DOHH2 (cell line): ENCODE results near the gene KCNJ12.

ENCODE experiments used
- H3F3A ChIP-seq: fragments of 200-600 bp; sonication (generic), shearing (Covaris generic); 2 replicates; pipeline ENCODE4 v1.6.0; 2016; ENCODE audit warnings: antibody characterized with exemption, mild to moderate bottlenecking; ENCODE audit not compliant: control insufficient read depth, insufficient read depth
- H3K27ac ChIP-seq: fragments of 200-600 bp; sonication (generic); 2 replicates; pipeline ENCODE4 v1.5.1; 2014; ENCODE audit warnings: low read depth, mild to moderate bottlenecking, low read length, moderate library complexity
- H3K27me3 ChIP-seq: fragments of 200-600 bp; sonication (generic); 2 replicates; pipeline ENCODE4 v1.6.1; 2014; ENCODE audit warnings: mild to moderate bottlenecking, low read length, mixed read lengths; ENCODE audit not compliant: control insufficient read depth
- H3K36me3 ChIP-seq: fragments of 200-600 bp; sonication (generic); 2 replicates; pipeline ENCODE4 v1.6.1; 2014; ENCODE audit warnings: mild to moderate bottlenecking, low read length, moderate library complexity, mixed read lengths; ENCODE audit not compliant: control insufficient read depth
- H3K4me1 ChIP-seq: fragments of 200-600 bp; sonication (generic); 2 replicates; pipeline ENCODE4 v1.6.1; 2014; ENCODE audit warnings: mild to moderate bottlenecking, low read length, mixed read lengths; ENCODE audit not compliant: control insufficient read depth
- H3K4me2 ChIP-seq: fragments of 200-600 bp; sonication (generic); 2 replicates; pipeline ENCODE4 v1.6.0; 2014; ENCODE audit warnings: mild to moderate bottlenecking, low read length, moderate library complexity
- H3K4me3 ChIP-seq: fragments of 200-600 bp; sonication (generic); 2 replicates; pipeline ENCODE4 v1.5.1; 2014; ENCODE audit warnings: mild to moderate bottlenecking, low read length, mixed read lengths
- H3K79me2 ChIP-seq: fragments of 200-600 bp; sonication (generic); 2 replicates; pipeline ENCODE4 v1.6.1; 2014; ENCODE audit warnings: mild to moderate bottlenecking, low read length, mixed read lengths; ENCODE audit not compliant: control insufficient read depth
- H3K9me2 ChIP-seq: fragments of 200-600 bp; sonication (generic); replicated peaks from 2 replicates; pipeline ENCODE4 v1.6.1; 2014; ENCODE audit warnings: mild to moderate bottlenecking, low read length, mixed read lengths; ENCODE audit not compliant: control insufficient read depth
- H3K9me3 ChIP-seq: fragments of 200-600 bp; sonication (generic); 2 replicates; pipeline ENCODE4 v1.6.1; 2014; ENCODE audit warnings: antibody characterized with exemption, low read length, mixed read lengths; ENCODE audit not compliant: control insufficient read depth, insufficient read depth
- H4K20me1 ChIP-seq: fragments of 200-600 bp; sonication (generic); 2 replicates; pipeline ENCODE4 v1.6.0; 2014; ENCODE audit warnings: low read depth, mild to moderate bottlenecking, antibody characterized with exemption, low read length, moderate library complexity; ENCODE audit not compliant: control insufficient read depth, insufficient read depth
- CTCF ChIP-seq: fragments of 200-600 bp; sonication (generic); IDR thresholded peaks from one replicate; pipeline ENCODE4 v1.5.1; 2014; ENCODE audit warnings: antibody characterized with exemption, mild to moderate bottlenecking, low read depth, low read length; ENCODE audit not compliant: poor library complexity, severe bottlenecking
- EZH2phosphoT487 ChIP-seq: fragments of 200-600 bp; sonication (generic); IDR thresholded peaks from 2 replicates; pipeline ENCODE4 v1.6.1; 2017; ENCODE audit warnings: borderline replicate concordance, mild to moderate bottlenecking, antibody characterized with exemption, low read length, moderate library complexity, mixed read lengths

The KCNJ12 gene

GRCh38 chr17:21365016-21365415 is 11.1 kb upstream of the KCNJ12 start:
- no peaks in the 10 kb centered on the region for H3F3A ChIP-seq
- H3K4me3 ChIP-seq, result no peak overlapping the region
- H4K20me1 ChIP-seq, result no peaks in the 10 kb centered on the region
- H3K36me3 ChIP-seq, result no peaks in the 10 kb centered on the region
- TF ChIP-seq CTCF (no peak), EZH2phosphoT487 (no peak)
- H3K9me3 ChIP-seq, result no peaks in the 10 kb centered on the region
- peaks cover 17% of the 10 kb centered on the region for H3K4me1 ChIP-seq
- H3K27me3 ChIP-seq, result peaks cover 2% of the 10 kb centered on the region; the same call in 1 of the 2 replicates
- no peak overlapping the region for H3K27ac ChIP-seq
- no peak overlapping the region for H3K4me2 ChIP-seq
- H3K9me2 ChIP-seq, result no peaks in the 10 kb centered on the region
- H3K79me2 ChIP-seq, result no peaks in the 10 kb centered on the region

GRCh38 chr17:21368545-21369246 is 7.5 kb upstream of the KCNJ12 start:
- no peaks in the 10 kb centered on the region for H3K79me2 ChIP-seq
- no peaks in the 10 kb centered on the region for H4K20me1 ChIP-seq
- no peaks in the 10 kb centered on the region for H3F3A ChIP-seq
- H3K9me2 ChIP-seq, result no peaks in the 10 kb centered on the region
- H3K27me3 ChIP-seq, result 0 out of 2 replicates have a peak, but pooled peaks cover 2% of the 10 kb centered on the region
- peak overlapping the region; percentile 38 for H3K4me2 ChIP-seq
- no peaks in the 10 kb centered on the region for H3K36me3 ChIP-seq
- no peaks in the 10 kb centered on the region for H3K9me3 ChIP-seq
- TF ChIP-seq EZH2phosphoT487 (no peak), CTCF (no peak)
- peak overlapping the region; percentile 7; the same call in 1 of the 2 replicates for H3K4me3 ChIP-seq
- H3K4me1 ChIP-seq, result peaks cover 32% of the 10 kb centered on the region
- H3K27ac ChIP-seq, result no peak overlapping the region

- Histone ChIP-seq H3K27ac (no peak overlapping the region), H3K4me1 (peaks cover 32% of the 10 kb centered on the region), H3K27me3 (0 out of 2 replicates have a peak, but pooled peaks cover 2% of the 10 kb centered on the region), H3K79me2 (no peaks in the 10 kb centered on the region), H3K9me2 (no peaks in the 10 kb centered on the region), H3K36me3 (no peaks in the 10 kb centered on the region), H3K4me2 (peak overlapping the region; percentile 38), H3F3A (no peaks in the 10 kb centered on the region), H3K9me3 (no peaks in the 10 kb centered on the region), H4K20me1 (no peaks in the 10 kb centered on the region), H3K4me3 (peak overlapping the region; percentile 7; the same call in 1 of the 2 replicates)
- TF ChIP-seq EZH2phosphoT487 (no peak), CTCF (no peak)
Measured at GRCh38 chr17:21369395-21369794, 6.8 kb upstream of the KCNJ12 start.
